Heart left ventricle (tissue), 13 donors: ENCODE measurements around the gene RGL1.

ENCODE experiments used
- CTCF ChIP-seq, 12 donors: fragments of 200-600 bp; sonication (generic) in 4 of 12; IDR thresholded peaks; one replicate each; pipeline versions ENCODE4 v1.5.0 to v1.8.0; 2018 to 2022; ENCODE audit warnings: antibody characterized with exemption in 12 of 12, mild to moderate bottlenecking in 5 of 12
- POLR2A ChIP-seq, 2 donors: fragments of 450-650 bp; IDR thresholded peaks; one replicate each; pipeline ENCODE4 v1.6.1; 2017; ENCODE audit warnings: antibody characterized with exemption in 2 of 2, mild to moderate bottlenecking in 2 of 2, moderate library complexity in 2 of 2
- donor health status: ischemic (EF 13 %, LVEDD 7.1; RV severe dilation, severe dysfunction).
- donor health status: DM: no; HTN: yes; CAD: no.
- donor health status: DM: no; HTN: no; CAD: no.
- donor health status: ischemic (EF 25% LVEDD 6.9; RV normal size, moderate dysfunction).
- donor health status: ischemic (EF 25% LVEDD 5.7; RV mildly dilated, moderate dysfunction).
- donor health status: ischemic (EF 35%, LVEDD 5.7; RV mildly dilated, moderate dysfunction).
- donor health status: nonischemic (EF 11% LVEDD 7.7; RV severe dilation, severe dysfunction).
- donor health status: DM: yes; HTN: yes; CAD: no.
- donor health status: PGD.
- donor health status: ischemic (EF 29% LVEDD 5.4; RV normal size, mild dysfunction).
- donor health status: nonischemic (EF 23%, LVEDD 6.1; RV moderate dilation, normal function).

GRCh38 chr1:183894290-183894565, 89.3 kb downstream of the RGL1 start:
- TF ChIP-seq CTCF (IDR thresholded peaks at IDR 0.05) (no peak), POLR2A (IDR thresholded peaks at IDR 0.05) (no peak)
